SU-DHL-6 (cell line): ENCODE measurements around the gene SNCB.

Experiments
- H2AFZ ChIP-seq: fragments of 200-600 bp; sonication (generic); 2 replicates; pipeline ENCODE4 v1.6.1; 2014; ENCODE audit warnings: low read depth, mild to moderate bottlenecking, moderate library complexity, mixed read lengths, antibody characterized with exemption, low read length; ENCODE audit not compliant: severe bottlenecking
- H3F3A ChIP-seq: fragments of 200-600 bp; shearing (Covaris generic); 2 replicates; pipeline ENCODE4 v1.6.0; 2016; ENCODE audit warnings: antibody characterized with exemption, mild to moderate bottlenecking; ENCODE audit not compliant: insufficient read depth
- H3K27ac ChIP-seq: fragments of 200-600 bp; sonication (generic); 2 replicates; pipeline ENCODE4 v1.5.1; 2016; ENCODE audit warnings: low read depth, mild to moderate bottlenecking, low read length, moderate library complexity, mixed read lengths
- H3K27me3 ChIP-seq: fragments of 200-600 bp; sonication (generic), shearing (Covaris generic); 2 replicates; pipeline ENCODE4 v1.6.0; 2014; ENCODE audit warnings: mild to moderate bottlenecking, low read length
- H3K36me3 ChIP-seq: fragments of 200-600 bp; sonication (generic); 2 replicates; pipeline ENCODE4 v1.6.1; 2014; ENCODE audit warnings: mild to moderate bottlenecking, low read length, mixed read lengths
- H3K4me2 ChIP-seq: fragments of 300-600, 200-600 bp; shearing (Covaris generic), sonication (generic); 2 replicates; pipeline ENCODE4 v1.6.0; 2014; ENCODE audit warnings: low read length, low read depth, mild to moderate bottlenecking; ENCODE audit not compliant: poor library complexity, severe bottlenecking
- H3K4me3 ChIP-seq: fragments of 200-600 bp; sonication (generic); 2 replicates; pipeline ENCODE4 v1.5.1; 2014; ENCODE audit warnings: antibody characterized with exemption, low read length, mild to moderate bottlenecking, mixed read lengths; ENCODE audit not compliant: insufficient read depth, poor library complexity, severe bottlenecking
- H3K79me2 ChIP-seq: fragments of 200-600 bp; sonication (generic); 2 replicates; pipeline ENCODE4 v1.6.1; 2014; ENCODE audit warnings: mild to moderate bottlenecking, low read length, moderate library complexity; ENCODE audit not compliant: insufficient read depth
- H3K9ac ChIP-seq: fragments of 200-600 bp; sonication (generic); 2 replicates; pipeline ENCODE4 v1.7.0; 2014; ENCODE audit warnings: mild to moderate bottlenecking, low read length
- H3K9me2 ChIP-seq: fragments of 200-600 bp; sonication (generic); replicated peaks from 2 replicates; pipeline ENCODE4 v1.6.1; 2014; ENCODE audit warnings: low read length; ENCODE audit not compliant: insufficient read depth
- H3K9me3 ChIP-seq: fragments of 200-600 bp; sonication (generic); 2 replicates; pipeline ENCODE4 v1.6.1; 2014; ENCODE audit warnings: low read length, mixed read lengths; ENCODE audit not compliant: insufficient read depth
- H4K20me1 ChIP-seq: fragments of 200-600 bp; sonication (generic); 2 replicates; pipeline ENCODE4 v1.6.1; 2014; ENCODE audit warnings: low read depth, mild to moderate bottlenecking, antibody characterized with exemption, low read length, moderate library complexity, mixed read lengths
- CTCF ChIP-seq: fragments of 200-600 bp; sonication (generic); IDR thresholded peaks from one replicate; pipeline ENCODE4 v1.5.1; 2017; ENCODE audit warnings: antibody characterized with exemption, mild to moderate bottlenecking, low read length, moderate library complexity; ENCODE audit not compliant: insufficient read depth, poor library complexity, severe bottlenecking
- EZH2phosphoT487 ChIP-seq: fragments of 200-600 bp; sonication (generic), shearing (Covaris generic); conservative IDR thresholded peaks from 2 replicates; pipeline ENCODE4 v1.6.1; 2018; ENCODE audit warnings: mild to moderate bottlenecking, antibody characterized with exemption, low read length, moderate library complexity, mixed read lengths

SNCB gene

GRCh38 chr5:176608142-176608705 is 22.1 kb downstream of the SNCB start:
- Histone ChIP-seq H3K4me2 (no peak overlapping the region), H3K9me3 (no peaks in the 10 kb centered on the region), H3K36me3 (no peaks in the 10 kb centered on the region), H3F3A (0 out of 2 replicates have a peak, but pooled peaks cover 3% of the 10 kb centered on the region), H4K20me1 (no peaks in the 10 kb centered on the region), H2AFZ (no peak overlapping the region), H3K27me3 (no peaks in the 10 kb centered on the region), H3K9me2 (no peaks in the 10 kb centered on the region), H3K27ac (no peak overlapping the region), H3K79me2 (no peaks in the 10 kb centered on the region), H3K9ac (no peak overlapping the region), H3K4me3 (no peak overlapping the region)
- TF ChIP-seq CTCF, result no peak
- TF ChIP-seq EZH2phosphoT487, result no peak

GRCh38 chr5:176606875-176607274 is 23.5 kb downstream of the SNCB start:
- Histone ChIP-seq H3K9me2 (no peaks in the 10 kb centered on the region), H3K4me2 (no peak overlapping the region), H3K4me3 (no peak overlapping the region), H3K27me3 (no peaks in the 10 kb centered on the region), H4K20me1 (no peaks in the 10 kb centered on the region), H2AFZ (no peak overlapping the region), H3K9me3 (no peaks in the 10 kb centered on the region), H3K27ac (no peak overlapping the region), H3F3A (0 out of 2 replicates have a peak, but pooled peaks cover 3% of the 10 kb centered on the region), H3K36me3 (no peaks in the 10 kb centered on the region), H3K79me2 (no peaks in the 10 kb centered on the region), H3K9ac (no peak overlapping the region)
- TF ChIP-seq EZH2phosphoT487 (no peak), CTCF (no peak)

GRCh38 chr5:176606032-176606431 is 24.3 kb downstream of the SNCB start:
- Histone ChIP-seq H3K27me3 (no peaks in the 10 kb centered on the region), H3K27ac (no peak overlapping the region), H3F3A (0 out of 2 replicates have a peak, but pooled peaks cover 3% of the 10 kb centered on the region), H3K36me3 (no peaks in the 10 kb centered on the region), H3K9ac (no peak overlapping the region), H3K79me2 (no peaks in the 10 kb centered on the region), H2AFZ (no peak overlapping the region), H3K9me3 (no peaks in the 10 kb centered on the region), H3K4me3 (no peak overlapping the region), H4K20me1 (no peaks in the 10 kb centered on the region), H3K9me2 (no peaks in the 10 kb centered on the region), H3K4me2 (no peak overlapping the region)
- TF ChIP-seq EZH2phosphoT487, result no peak
- no peak for TF ChIP-seq CTCF
